Endothelial cell (in vitro differentiated cells): ENCODE data around the gene RAD50. TPM values are rescaled to one million over a fixed set of nuclear protein-coding genes. Genes with fewer than 3 reads are reported as not detected.

Source experiments
- DNase-seq: peaks from one replicate; pipeline ENCODE4 v3.0.0; 2021; ENCODE audit warnings: low spot score
- H3K27ac Mint-ChIP-seq: one replicate; pipeline ENCODE4 v1.8.0; 2021; ENCODE audit warnings: mixed read lengths, inconsistent platforms; ENCODE audit not compliant: unreplicated experiment
- H3K27me3 Mint-ChIP-seq: one replicate; pipeline ENCODE4 v1.8.0; 2021; ENCODE audit warnings: mild to moderate bottlenecking, moderate library complexity, mixed read lengths, inconsistent platforms; ENCODE audit not compliant: unreplicated experiment
- H3K36me3 Mint-ChIP-seq: one replicate; pipeline ENCODE4 v1.8.0; 2021; ENCODE audit warnings: mild to moderate bottlenecking, low read depth, mixed read lengths, inconsistent platforms; ENCODE audit not compliant: unreplicated experiment
- H3K4me1 Mint-ChIP-seq: one replicate; pipeline ENCODE4 v1.8.0; 2021; ENCODE audit warnings: mild to moderate bottlenecking, mixed read lengths, inconsistent platforms; ENCODE audit not compliant: unreplicated experiment
- H3K4me3 Mint-ChIP-seq: one replicate; pipeline ENCODE4 v1.8.0; 2021; ENCODE audit warnings: mild to moderate bottlenecking, mixed read lengths, inconsistent platforms; ENCODE audit not compliant: unreplicated experiment
- H3K9me3 Mint-ChIP-seq: one replicate; pipeline ENCODE4 v1.8.0; 2021; ENCODE audit warnings: mixed read lengths, inconsistent platforms; ENCODE audit not compliant: unreplicated experiment
- total RNA-seq: library from RNA; stranded (reverse); fragmentation: NEBNext Ultra II Directional; extraction: Animal tissue kit (Norgen Biotek cat#: 25700); gene quantifications from one replicate; pipeline ENCODE4 v1.2.1, GENCODE V29; 2021; ENCODE audit not compliant: unreplicated experiment
- TF ChIP-seq, protein P1 (sequence below): fragments of 200-600 bp; sonication (generic); IDR thresholded peaks from one replicate; pipeline ENCODE4 v1.5.0; 2021; ENCODE audit warnings: antibody characterized with exemption; ENCODE audit not compliant: unreplicated experiment

Gene RAD50
- total RNA-seq, 1 donor from 2014 or later, result 20.0 TPM

DNA sequence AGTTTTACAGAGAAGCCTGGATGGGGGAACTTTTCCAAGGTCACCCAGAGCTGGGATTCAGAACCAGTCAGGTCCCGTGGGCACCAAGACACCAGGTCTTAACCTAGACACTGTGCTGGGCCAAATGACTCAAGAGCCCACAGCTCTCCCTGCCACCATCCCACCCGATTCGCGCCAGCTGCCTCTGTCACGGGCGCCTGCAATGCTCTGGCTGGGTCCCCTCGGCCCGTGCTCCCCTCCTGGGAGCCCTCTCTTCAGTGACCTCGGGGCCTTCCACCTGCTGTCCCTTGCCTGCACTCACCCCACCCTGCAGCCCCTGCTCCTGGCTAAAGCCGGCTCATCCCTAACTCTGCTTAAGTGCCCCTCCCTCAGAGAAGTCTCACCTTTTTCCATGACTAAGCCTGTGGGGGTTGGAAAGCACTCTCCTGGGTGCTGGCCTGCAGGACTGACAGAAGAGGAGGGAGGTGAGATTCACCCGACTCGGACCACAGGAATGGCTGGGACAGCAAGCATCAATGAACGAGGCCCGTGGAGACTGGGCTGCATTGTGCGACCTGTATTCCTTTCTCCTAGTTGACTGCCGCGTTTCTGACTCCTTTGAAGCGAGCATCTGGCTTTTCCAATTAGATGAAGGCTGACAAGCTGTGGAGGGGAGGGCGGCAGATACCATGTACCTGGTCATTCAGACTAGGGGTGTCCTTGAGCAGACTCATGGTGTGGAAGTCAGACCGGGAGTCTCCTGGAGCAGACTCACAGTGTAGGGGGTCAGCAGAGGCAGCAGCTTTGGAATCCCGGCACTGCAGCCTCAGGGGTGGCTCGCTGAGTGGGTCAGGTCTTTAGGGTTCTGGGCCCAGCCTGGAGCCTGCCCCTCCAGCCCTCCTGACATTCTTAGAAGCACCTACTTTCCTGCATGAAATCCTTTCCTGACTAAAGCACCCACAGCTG lies 111.3 kb downstream of the RAD50 start:
- H3K27me3 Mint-ChIP-seq, result peaks cover 3% of the 10 kb centered on the region
- no peaks in the 10 kb centered on the region for H3K9me3 Mint-ChIP-seq
- TF ChIP-seq, protein P1, sequence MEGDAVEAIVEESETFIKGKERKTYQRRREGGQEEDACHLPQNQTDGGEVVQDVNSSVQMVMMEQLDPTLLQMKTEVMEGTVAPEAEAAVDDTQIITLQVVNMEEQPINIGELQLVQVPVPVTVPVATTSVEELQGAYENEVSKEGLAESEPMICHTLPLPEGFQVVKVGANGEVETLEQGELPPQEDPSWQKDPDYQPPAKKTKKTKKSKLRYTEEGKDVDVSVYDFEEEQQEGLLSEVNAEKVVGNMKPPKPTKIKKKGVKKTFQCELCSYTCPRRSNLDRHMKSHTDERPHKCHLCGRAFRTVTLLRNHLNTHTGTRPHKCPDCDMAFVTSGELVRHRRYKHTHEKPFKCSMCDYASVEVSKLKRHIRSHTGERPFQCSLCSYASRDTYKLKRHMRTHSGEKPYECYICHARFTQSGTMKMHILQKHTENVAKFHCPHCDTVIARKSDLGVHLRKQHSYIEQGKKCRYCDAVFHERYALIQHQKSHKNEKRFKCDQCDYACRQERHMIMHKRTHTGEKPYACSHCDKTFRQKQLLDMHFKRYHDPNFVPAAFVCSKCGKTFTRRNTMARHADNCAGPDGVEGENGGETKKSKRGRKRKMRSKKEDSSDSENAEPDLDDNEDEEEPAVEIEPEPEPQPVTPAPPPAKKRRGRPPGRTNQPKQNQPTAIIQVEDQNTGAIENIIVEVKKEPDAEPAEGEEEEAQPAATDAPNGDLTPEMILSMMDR, result no peak
- no peak overlapping the region for H3K27ac Mint-ChIP-seq
- no peak overlapping the region for H3K4me3 Mint-ChIP-seq
- no peaks in the 10 kb centered on the region for H3K36me3 Mint-ChIP-seq
- H3K4me1 Mint-ChIP-seq, result no peaks in the 10 kb centered on the region
- no peak for DNase-seq

GRCh38 chr5:132668706-132669454 lies 112.1 kb downstream of the RAD50 start:
- H3K27me3 Mint-ChIP-seq, result peaks cover 3% of the 10 kb centered on the region
- H3K27ac Mint-ChIP-seq, result no peak overlapping the region

DNA sequence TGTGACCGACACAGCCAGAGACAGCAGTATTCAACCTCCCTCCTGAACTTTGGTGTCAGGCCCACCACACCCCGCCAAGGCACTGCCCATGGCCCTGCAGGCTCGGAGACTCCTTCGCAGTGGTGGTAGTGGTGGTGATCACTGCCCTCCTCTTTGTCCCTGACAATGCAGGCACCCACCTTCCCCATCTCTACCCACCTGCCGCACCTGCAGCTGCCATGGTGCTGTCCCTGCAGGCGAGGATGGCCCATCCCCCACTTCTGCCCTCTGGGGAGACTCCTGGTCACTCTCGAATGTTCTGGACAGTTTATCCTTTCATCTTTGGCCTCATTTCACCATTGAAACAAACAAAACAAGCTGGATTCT lies 112.7 kb downstream of the RAD50 start:
- H3K9me3 Mint-ChIP-seq, result no peaks in the 10 kb centered on the region
- H3K4me3 Mint-ChIP-seq, result no peak overlapping the region
- H3K36me3 Mint-ChIP-seq, result no peaks in the 10 kb centered on the region
- DNase-seq, result no peak
- TF ChIP-seq, protein P1, result no peak
- H3K27ac Mint-ChIP-seq, result no peak overlapping the region
- no peaks in the 10 kb centered on the region for H3K4me1 Mint-ChIP-seq
- H3K27me3 Mint-ChIP-seq, result peaks cover 3% of the 10 kb centered on the region

More at GRCh38 chr5:132668706-132669454, 112.1 kb downstream of the RAD50 start:
- Mint-ChIP-seq H3K4me3 (no peak overlapping the region), H3K36me3 (no peaks in the 10 kb centered on the region), H3K9me3 (no peaks in the 10 kb centered on the region), H3K4me1 (no peaks in the 10 kb centered on the region)
- TF ChIP-seq, protein P1, result no peak
- no peak for DNase-seq

GRCh38 chr5:132669966-132670882 lies 113.4 kb downstream of the RAD50 start:
- no peaks in the 10 kb centered on the region for H3K9me3 Mint-ChIP-seq
- H3K27me3 Mint-ChIP-seq, result peaks cover 3% of the 10 kb centered on the region
- no peaks in the 10 kb centered on the region for H3K4me1 Mint-ChIP-seq
- TF ChIP-seq, protein P1, result no peak
- no peak overlapping the region for H3K4me3 Mint-ChIP-seq
- no peak for DNase-seq
- no peak overlapping the region for H3K27ac Mint-ChIP-seq
- no peaks in the 10 kb centered on the region for H3K36me3 Mint-ChIP-seq
